Smooth muscle cell of the umbilical artery (primary cell): ENCODE results near the gene HTRA3. TPM values are rescaled to one million over a fixed set of nuclear protein-coding genes. Genes with fewer than 3 reads are reported as not detected.

ENCODE experiments used
- total RNA-seq: library from RNA; depleted of rRNA; stranded (reverse); fragments of >200 nt; gene quantifications from 2 replicates; pipeline ENCODE4 v1.2.3, GENCODE V29; 2014

HTRA3 gene
- total RNA-seq = 0.42 and 12.5 TPM in 2 replicates

GRCh38 chr4:8269535-8270417 is at the start of gene HTRA3:
Gene HTRA3 (plus strand): TSS chr4:8269754. CDS start chr4:8269969, 215 bp downstream.

Other genes starting within 250 kb of the HTRA3 start
- 0.09 TPM in 1 of 2 replicates, not detected in the other for gene ABLIM2, start 110.9 kb upstream of the HTRA3 start, total RNA-seq
- gene SH3TC1, start 70.5 kb upstream of the HTRA3 start, total RNA-seq = 5.1 and 5.3 TPM in 2 replicates
- gene ACOX3, start 171.0 kb downstream of the HTRA3 start, total RNA-seq = 32.3 and 38.6 TPM in 2 replicates
- 15.4 and 18.3 TPM in 2 replicates for gene TRMT44, start 171.0 kb downstream of the HTRA3 start, total RNA-seq